Ramos (cell line): ENCODE measurements around the gene PRR35.

Source experiments
- in situ Hi-C: fragments of 300-500 bp; cut with MboI; formaldehyde crosslinking; loops from one replicate; pipeline ENCODE4 v1.14.3; 2022; ENCODE audit warnings: low sequenced_read_pairs; ENCODE audit not compliant: unreplicated experiment

Gene PRR35

DNA sequence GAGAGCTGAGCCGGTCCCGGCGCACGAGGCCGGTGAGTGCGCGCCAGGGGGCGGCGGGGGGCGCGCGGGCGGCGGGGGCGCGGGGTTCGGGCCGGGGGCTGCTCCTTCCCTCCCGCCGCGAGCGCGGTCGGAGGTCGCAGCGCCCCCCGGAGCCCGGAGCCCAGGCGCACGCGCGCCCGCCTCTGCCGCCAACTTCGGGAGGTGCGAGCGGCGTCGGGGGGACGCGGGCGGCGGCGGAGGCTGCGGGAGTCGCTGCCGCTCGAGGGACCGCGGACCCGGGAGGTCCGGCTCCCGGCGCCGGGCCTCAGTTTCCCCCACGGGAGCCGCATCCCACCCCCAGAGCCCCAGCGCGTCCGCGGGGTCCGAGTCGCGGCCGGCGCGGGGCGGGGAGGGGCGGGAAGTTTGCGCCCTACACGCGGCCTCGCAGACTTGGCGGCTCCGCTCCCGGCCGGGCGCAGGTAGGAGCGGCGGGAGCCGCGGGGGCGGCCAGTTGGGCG is at the start of gene PRR35:
Gene PRR35 (plus strand): TSS at position 191 of the 497 bp plus-strand sequence. CDS start 2,901 bp downstream, outside the sequence.
- in situ Hi-C loops, result no loop called here

DNA sequence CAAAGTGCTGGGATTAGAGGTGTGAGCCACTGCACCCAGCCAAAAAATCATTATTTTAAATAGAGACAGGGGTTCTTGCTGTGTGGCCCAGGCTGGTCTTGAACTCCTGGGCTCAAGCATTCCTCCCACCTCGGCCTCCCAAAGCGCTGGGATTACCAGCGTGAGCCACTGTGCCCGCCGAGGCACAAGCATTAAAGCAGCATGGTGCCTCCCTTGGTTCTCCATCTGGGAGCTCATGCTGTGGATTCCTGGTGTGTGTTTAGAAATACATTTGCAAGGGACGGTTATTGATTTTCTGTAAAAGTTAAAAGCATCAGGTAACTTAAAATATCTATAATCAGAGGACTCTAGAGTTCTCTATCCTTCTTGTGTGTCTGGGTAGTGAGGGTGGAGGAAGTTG is 47.4 kb upstream of the PRR35 start:
- in situ Hi-C loops, result no loop called here

DNA sequence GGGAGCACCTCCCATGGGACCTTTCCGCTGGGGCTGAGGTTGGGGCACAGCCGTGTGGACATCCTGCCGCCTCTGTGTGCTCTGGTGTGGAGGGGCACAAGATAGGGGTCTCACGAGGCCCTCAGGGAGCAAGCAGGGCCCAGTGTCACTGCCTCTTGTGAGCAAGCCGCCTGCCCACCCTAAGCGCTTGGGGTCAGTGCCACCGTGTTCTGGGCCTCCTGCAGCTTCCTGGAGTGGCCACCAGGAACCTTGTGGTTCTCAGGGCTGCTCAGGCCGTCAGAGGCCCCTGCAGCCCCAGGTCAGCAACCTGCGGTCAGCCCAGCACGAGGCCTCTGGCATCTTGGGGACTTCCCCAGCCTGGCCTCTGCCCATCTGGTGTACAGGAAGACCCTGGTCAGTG is 46.2 kb upstream of the PRR35 start:
- in situ Hi-C loops, result no loop called here

- in situ Hi-C loops, result no loop called here
Measured at GRCh38 chr16:515175-515938, 44.8 kb upstream of the PRR35 start.

DNA sequence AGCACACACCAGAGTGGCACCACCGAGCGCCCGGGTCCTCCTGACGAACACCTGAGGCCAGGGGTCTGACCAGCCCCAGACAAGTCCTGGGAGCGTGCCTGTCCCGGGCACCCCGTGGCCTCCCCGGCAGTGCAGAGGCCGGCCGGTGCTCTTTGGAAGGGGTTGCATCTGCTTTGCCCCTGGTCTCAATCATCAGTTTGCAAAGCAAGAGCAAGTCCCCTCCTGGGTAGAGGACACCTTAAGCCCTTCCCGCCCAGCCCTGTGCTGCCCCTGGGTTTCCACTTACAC is 44.3 kb upstream of the PRR35 start:
- in situ Hi-C loops, result no loop called here

GRCh38 chr16:516301-516700 is 43.9 kb upstream of the PRR35 start:
- in situ Hi-C loops, result no loop called here

GRCh38 chr16:518858-519257 is 41.3 kb upstream of the PRR35 start:
- in situ Hi-C loops, result no loop called here

DNA sequence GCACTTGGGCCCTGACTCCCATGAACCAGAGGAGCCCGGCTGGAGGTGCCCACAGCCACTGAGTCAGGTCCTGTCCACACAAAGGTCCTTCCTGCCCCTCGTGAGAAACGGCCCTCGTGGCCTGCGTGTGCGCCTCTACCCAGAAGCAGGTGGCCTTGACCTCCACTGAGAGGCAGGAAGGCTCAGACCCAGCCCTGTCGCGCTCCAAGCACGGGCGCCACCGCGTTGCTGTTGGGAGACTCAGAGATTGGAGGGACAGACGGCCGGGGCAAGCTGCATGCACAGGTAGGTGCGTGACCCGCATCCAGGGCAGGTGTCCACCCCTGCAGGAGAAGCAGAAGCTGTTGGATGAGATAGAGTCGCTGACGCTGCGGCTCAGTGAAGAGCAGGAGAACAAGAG is 40.8 kb upstream of the PRR35 start:
- in situ Hi-C loops, result no loop called here

DNA sequence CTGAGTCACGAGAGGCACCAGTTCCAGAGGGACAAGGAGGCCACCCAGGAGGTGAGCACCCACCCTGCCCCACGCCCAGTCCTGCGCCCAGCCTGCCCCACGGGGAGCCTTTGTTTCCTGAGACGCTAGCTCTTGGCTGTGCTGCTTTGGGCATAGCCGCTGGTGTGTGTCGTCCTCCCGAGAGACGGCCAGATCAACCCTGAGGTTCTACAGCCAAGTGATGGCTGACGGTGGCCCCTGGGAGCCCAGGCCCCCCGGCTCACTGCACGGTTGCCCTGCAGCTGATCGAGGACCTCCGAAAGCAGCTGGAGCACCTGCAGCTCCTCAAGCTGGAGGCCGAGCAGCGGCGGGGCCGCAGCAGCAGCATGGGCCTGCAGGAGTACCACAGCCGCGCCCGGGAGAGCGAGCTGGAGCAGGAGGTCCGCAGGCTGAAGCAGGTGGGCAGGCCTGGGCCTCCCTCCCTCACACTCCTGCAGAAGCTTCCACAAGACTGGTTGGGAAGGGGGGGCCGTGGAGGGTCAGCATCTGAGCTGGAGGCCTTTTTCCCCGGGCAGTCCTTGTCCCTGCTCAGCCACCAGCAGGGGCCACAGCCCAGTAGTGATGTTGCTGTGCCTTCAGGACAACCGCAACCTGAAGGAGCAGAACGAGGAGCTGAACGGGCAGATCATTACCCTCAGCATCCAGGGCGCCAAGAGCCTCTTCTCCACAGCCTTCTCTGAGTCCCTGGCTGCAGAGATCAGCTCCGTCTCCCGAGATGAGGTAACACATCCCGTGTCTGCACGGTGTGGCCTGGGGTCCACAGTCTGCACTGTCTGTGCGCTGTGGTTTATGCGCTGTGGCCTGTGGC is 40.1 kb upstream of the PRR35 start:
- in situ Hi-C loops, result no loop called here

DNA sequence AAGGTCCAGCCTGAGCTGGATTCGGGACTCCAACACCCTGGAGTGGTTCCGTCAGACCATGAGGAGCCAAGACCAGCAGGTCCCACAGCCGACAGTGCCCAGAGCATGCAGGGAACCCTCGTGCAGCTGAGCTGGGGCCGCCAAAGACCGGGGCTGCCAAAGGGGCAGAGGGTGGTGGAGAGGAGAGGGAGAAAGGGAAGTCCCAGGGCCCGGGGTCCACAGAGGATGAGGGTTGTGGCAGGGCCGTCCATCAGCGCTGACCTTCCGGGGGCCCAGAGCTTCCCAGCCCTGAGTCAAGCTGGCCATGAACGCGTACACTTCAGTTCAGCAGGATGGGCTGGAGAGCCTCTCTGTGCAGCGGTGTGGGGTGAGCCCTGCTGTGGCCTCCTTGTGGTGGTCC is 39.3 kb upstream of the PRR35 start:
- in situ Hi-C loops, result no loop called here

DNA sequence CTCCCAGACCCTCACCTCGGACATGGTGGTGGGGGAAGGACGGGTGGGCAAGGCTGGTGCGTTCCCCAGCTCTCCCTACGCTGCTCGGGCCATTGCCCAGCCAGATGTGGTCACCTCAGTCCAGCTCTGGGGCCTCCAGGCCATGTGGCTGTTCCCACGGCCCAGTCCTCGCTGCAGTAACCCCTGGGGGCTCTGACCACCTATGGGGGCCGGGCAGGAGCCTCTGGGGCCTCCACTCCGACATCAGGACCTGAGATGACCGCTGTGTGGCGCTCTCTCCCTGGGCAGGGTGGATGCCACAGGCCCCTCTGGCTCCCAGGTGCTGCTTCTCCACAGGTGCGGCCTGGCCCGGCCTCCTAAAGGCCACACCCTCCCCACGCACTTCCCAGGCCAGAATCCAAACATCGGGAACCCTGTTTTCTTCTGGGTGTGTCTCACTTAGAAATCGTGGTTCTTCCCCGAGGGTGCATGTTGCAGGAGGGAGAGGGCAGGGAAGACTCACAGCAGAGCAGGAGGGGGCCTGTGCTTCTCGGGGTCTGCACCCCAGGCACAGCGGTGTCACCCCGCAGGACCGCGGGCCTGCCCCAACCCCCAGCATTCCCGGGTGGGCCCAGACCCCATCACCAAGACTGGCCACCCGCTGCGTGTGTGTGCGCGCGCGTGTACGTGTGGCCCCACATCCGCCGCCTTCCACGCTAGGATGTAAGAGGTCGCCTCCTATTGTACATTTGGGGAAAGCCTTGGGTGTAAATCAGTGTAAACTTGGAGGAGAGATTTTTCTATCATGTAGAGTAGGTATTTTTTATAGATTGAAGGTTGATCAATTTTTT is 38.6 kb upstream of the PRR35 start:
- in situ Hi-C loops, result no loop called here

- in situ Hi-C loops, result no loop called here
Measured at GRCh38 chr16:522320-523096, 37.7 kb upstream of the PRR35 start.

DNA sequence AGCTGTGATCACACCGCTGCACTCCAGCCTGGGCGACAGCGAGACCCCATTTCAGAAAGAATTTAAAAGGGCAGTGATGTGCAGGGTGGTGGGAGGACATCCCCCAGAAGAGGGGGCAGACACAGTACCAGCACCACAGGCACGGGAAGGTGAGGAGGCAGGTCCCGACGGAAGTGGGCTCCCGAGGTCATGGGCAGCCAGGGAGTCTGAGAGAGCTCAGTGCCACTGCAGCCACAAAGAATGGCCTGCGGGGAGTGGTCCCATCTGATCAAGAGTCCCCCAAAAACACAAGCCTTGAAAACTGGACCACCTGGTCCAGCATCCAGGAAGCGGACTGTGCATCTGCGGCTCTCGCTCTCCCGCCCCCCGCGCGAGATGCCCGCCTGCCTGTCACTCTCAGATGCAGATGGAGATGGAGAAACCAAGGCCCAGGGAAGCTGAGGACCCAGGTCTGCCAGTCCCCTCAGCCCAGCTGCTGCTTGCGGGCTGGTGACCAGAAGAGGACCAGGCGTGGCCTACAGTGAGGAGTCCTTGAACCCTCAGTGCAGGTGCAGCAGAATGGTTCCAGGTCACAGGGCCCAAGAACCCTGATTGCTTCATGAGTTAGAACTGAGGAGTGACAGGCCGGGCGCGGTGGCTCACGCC is 37.0 kb upstream of the PRR35 start:
- in situ Hi-C loops, result no loop called here

DNA sequence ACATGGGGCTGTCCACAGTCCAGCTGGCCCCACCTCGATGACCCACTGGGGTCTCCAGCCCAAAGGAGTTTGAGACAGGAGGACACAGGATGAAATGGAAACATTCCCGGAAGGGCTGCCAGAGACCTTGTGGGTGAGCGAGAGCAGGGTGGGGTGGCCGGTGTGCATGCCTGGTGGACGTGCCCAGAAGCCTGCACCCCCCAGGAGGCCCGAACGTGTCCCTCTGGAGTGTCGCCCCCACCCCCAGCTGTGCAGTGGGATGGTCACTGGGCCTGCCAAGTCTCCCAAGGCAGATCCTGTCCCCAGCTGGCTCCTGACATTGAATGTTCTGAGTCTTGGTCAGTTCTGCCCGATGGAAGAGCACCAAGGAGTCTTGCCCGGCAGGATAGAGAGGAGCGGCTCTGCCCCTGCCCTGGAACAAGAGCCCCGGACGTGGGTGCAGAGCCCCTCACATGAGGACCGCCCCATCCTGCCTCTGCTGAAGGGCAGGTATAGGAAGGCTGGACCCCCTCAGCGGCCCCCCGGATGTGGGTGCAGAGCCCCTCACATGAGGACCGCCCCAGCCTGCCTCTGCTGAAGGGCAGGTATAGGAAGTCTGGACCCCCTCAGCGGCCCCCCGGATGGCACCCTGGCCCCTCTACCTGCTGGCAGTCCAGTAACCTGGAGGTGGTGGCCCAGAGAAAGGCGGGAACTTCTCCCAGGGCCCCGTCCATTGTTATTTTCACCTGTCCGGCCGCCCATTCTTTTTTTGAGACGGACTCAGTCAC is 35.7 kb upstream of the PRR35 start:
- in situ Hi-C loops, result no loop called here

DNA sequence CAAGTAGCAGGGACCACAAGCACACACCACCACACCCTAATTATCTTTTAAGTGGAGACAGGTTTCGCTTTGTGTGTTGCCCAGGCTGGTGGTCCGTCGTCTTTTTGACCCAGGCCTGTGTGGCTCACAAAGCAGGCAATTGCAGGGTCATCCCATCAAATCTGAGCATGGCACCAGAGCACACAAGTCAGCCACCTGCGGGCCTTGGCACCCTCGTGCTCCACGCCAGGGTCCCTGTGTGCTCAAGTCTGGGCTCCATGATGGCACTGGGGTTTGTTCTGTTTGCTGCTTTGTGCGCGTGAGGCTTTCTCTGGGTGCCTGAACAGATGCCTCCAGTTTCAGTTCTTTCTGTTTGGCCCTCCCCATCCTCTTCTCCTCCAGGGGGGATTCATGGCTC is 35.1 kb upstream of the PRR35 start:
- in situ Hi-C loops, result no loop called here

GRCh38 chr16:525520-526180 is 34.5 kb upstream of the PRR35 start:
- in situ Hi-C loops, result no loop called here

DNA sequence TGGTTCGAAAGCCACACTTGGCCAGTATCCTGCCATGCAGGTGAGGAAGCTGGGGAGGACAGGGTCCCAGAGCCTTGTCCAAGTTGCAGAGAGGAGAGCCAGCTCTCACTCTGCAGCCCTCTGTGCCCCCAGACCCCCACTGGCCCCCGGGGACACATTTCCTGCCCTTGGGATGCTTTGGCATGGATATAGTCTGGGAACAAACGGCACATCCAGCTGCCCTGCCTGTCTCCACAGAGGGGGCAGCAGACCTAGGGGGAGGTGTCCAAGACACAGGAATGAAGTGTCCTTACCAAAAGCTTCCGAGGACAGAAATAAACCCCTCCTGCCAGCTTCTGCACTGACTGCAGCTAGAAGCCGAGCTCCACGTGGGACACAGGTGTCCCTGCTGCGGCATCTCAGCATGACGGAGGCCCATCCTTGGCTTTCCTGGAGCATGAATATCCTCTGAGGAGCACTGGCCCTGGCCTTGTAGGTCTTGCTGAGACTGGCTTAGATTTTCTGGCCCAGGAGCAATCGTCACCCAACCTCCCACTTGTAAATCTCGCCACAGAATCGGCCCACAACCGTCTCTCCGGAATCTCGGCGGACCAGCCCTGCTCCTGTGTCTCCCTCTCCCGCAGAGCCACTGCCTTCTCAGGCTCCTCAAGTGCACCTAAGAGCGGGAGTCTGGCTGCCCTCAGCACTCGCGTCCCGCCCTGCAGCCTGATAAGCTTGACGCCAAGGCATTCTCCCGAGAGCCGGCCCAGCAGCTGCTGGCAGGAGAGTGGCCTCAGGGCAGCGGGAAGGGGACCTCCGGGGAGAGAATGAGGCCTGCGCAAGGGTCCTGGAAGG is 33.8 kb upstream of the PRR35 start:
- in situ Hi-C loops, result no loop called here
